Renal pelvis (tissue), 4 donors: ENCODE data around the gene ETV7. TPM values are rescaled to one million over a fixed set of nuclear protein-coding genes. Genes with fewer than 3 reads are reported as not detected.

Experiments
- DNase-seq: peaks from one replicate; pipeline ENCODE4 v3.0.0-alpha.2; 2013
- polyA plus RNA-seq, 3 donors: library from polyadenylated mRNA; unstranded; fragments of 120-200 nt; gene quantifications; one replicate each; pipeline ENCODE4 v1.2.1, GENCODE V29; 2013; ENCODE audit not compliant: insufficient read length in 3 of 3

The ETV7 gene
- polyA plus RNA-seq, 3 donors = 0.11 to 0.13 TPM; not detected in 1

- DNase-seq = no peak
Measured at GRCh38 chr6:36324191-36324590, 63.3 kb downstream of the ETV7 start.

- no peak for DNase-seq
Measured at GRCh38 chr6:36323062-36323461, 64.4 kb downstream of the ETV7 start.

DNA sequence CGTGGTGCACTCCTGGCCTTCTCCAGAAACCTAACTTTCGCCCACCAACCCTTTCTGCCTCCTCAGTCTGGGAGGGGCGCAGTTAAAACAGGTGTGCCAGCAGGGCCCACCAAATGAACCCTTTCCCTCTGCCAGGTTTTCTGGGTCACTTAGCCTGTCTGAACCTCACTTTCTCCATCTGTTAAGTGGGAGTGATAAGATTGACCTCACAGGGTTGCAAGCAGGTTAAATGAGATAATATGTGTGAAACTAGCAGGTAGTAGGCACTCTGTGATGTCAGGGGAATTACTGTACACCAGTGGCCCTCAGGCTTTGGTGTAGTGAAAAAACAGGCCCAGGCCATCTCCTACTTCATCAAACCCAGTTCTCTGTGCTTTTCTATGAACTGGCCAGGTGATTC lies 64.9 kb downstream of the ETV7 start:
- DNase-seq = no peak

- DNase-seq = no peak
Measured at GRCh38 chr6:36320475-36320874, 67.0 kb downstream of the ETV7 start.

GRCh38 chr6:36319821-36320220 lies 67.6 kb downstream of the ETV7 start:
- DNase-seq = no peak

DNA sequence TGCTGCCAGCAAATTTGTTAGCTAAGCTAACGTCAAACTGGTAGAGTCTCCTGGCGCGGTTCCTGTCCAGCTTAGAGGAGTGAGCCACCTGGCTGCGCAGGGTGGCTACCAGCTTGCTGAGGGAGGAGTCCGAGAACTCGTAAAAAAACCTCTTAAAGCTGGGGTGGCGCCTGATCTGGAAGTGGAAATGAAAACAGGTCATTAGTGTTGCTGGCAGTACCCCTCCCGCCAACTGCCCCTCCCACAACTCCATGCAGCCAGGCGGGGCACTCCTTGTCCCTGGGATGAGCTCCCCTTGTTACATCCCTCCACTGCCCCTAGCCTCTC lies 68.1 kb downstream of the ETV7 start:
- DNase-seq = no peak

DNA sequence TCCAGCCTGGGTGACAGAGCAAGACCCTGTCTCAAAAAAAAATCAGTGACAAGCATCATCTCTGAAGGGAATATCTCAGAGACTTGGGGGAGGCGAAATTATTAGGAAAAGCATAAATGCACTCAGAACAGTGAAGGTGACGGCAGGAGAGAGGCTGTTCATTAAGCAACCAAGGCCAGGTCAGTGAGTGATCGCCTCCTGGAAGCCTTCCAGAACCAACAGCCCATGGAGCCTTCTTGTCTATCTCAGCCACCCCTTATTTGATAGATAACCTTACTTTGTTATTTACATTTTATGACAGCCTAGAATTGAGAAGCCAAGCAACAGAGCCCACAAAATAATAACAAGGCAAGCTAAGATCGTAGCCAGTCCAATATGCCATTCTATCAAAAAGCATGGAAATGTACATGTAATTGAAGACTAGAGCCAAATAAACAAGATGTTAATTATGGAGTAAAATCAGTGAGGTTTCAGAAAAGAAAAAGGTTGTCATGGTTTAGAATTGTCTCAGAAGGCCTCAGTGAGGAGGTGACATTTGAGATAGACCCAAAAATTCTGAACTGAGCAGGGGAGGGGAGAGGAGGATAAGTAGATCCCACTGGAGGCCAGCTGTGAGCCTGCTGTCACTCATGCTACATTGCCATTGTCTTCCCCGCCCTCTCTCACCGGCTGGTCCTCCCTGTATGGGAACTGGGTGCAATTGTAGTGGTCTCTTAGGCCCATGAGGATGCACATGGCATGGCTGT lies 68.6 kb downstream of the ETV7 start:
- no peak for DNase-seq

GRCh38 chr6:36317623-36318022 lies 69.8 kb downstream of the ETV7 start:
- no peak for DNase-seq

Other genes with a start within 250 kb of the ETV7 start
- gene BRPF3, start 190.9 kb downstream of the ETV7 start, polyA plus RNA-seq = 10 to 100 TPM; 47.9 to 60.0 (median 57.8) TPM
- 1 to 10 TPM; 1.7 to 3.0 (median 2.5) TPM for gene PNPLA1, start 117.6 kb downstream of the ETV7 start, polyA plus RNA-seq
- under 1 TPM; 0.16 to 0.20 (median 0.19) TPM for gene BNIP5, start 50.8 kb downstream of the ETV7 start, polyA plus RNA-seq
- gene PXT1, start 55.2 kb upstream of the ETV7 start, polyA plus RNA-seq = under 1 TPM in 1 of 3 donors, not detected in 2; 0.06 TPM
- gene KCTD20, start 55.3 kb upstream of the ETV7 start, polyA plus RNA-seq = 10 to 100 TPM; 42.0 to 49.5 (median 48.6) TPM
- 10 to 100 TPM; 48.5 to 61.7 (median 52.8) TPM for gene STK38, start 159.8 kb upstream of the ETV7 start, polyA plus RNA-seq
- gene SRSF3, start 206.7 kb upstream of the ETV7 start, polyA plus RNA-seq = 100 to 1,000 TPM; 584 to 609 (median 606) TPM